ENCODE data around the gene SEZ6L.

SEZ6L gene

DNA sequence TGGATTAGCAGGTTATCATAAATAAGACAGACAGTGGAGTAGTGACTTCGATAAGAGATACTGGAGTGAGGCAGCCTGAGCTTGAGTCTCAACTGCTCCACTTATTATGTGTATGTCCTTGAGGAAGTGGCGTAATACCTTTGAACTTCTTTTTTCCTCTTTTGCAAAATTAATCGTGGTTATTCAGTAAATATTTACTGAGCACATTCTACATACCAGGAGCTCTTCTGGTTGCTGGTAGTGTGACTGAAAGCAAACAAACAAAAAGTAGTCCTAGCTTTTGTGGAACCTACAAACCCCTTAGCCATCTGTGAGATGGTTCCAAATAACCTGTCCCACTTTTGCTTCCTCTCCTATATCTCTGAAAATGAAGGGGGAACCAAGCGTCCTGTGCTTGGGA lies 134.2 kb downstream of the SEZ6L start:
- H3K4me2 ChIP-seq (ENCODE audit: low read length): no peak overlapping the region

DNA sequence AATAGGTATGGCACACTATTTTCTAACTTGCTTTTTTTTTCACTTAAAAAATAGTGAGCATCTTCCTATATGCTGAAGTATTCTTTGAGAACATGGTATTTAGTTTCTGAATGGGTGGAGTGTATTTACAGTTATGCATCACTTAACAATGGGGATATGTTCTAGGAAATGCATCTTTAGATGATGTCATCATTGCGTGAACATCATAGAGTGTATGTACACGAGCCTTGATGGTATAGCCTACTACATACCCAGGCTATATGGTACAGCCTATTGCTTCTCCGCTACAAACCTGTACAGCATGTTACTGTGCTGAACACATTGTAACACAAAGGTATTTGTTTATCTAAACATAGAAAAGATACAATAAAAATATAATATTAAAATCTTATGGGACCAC lies 135.5 kb downstream of the SEZ6L start:
- Histone ChIP-seq H3K36me3 (ENCODE audit: insufficient read depth, low read length) (no peaks in the 10 kb centered on the region), H3K9me3 (ENCODE audit: low read length) (no peaks in the 10 kb centered on the region), H3K9ac (ENCODE audit: low read length) (no peak overlapping the region), H3K79me2 (ENCODE audit: insufficient read depth, low read length) (no peaks in the 10 kb centered on the region), H3K27ac (ENCODE audit: low read depth, low read length, poor library complexity, severe bottlenecking) (no peak overlapping the region), H4K20me1 (ENCODE audit: insufficient read depth, low read length) (no peaks in the 10 kb centered on the region), H3K27me3 (ENCODE audit: insufficient read depth, low read length) (no peaks in the 10 kb centered on the region), H3K4me2 (ENCODE audit: low read length) (no peak overlapping the region), H3K4me3 (ENCODE audit: low read depth, low read length, poor library complexity, severe bottlenecking) (no peak overlapping the region), H3K9me2 (ENCODE audit: low read depth, low read length) (no peaks in the 10 kb centered on the region), H3K4me1 (ENCODE audit: insufficient read depth, low read length, severe bottlenecking) (no peaks in the 10 kb centered on the region), H3F3A (ENCODE audit: insufficient read depth, low read length) (no peaks in the 10 kb centered on the region), H2AFZ (ENCODE audit: low read length) (no peak overlapping the region)
- TF ChIP-seq EZH2 (IDR thresholded peaks at IDR 0.05; ENCODE audit: borderline replicate concordance, low read length): no peak
- TF ChIP-seq CTCF (IDR thresholded peaks at IDR 0.05; ENCODE audit: low read length): no peak

More for the DNA sequence above, 134.2 kb downstream of the SEZ6L start:
- Histone ChIP-seq H4K20me1 (ENCODE audit: insufficient read depth, low read length) (no peaks in the 10 kb centered on the region), H3K4me3 (ENCODE audit: low read depth, low read length, poor library complexity, severe bottlenecking) (no peak overlapping the region), H2AFZ (ENCODE audit: low read length) (no peak overlapping the region), H3K79me2 (ENCODE audit: insufficient read depth, low read length) (no peaks in the 10 kb centered on the region), H3K4me1 (ENCODE audit: insufficient read depth, low read length, severe bottlenecking) (no peaks in the 10 kb centered on the region), H3K27ac (ENCODE audit: low read depth, low read length, poor library complexity, severe bottlenecking) (no peak overlapping the region), H3K9ac (ENCODE audit: low read length) (no peak overlapping the region), H3K27me3 (ENCODE audit: insufficient read depth, low read length) (no peaks in the 10 kb centered on the region), H3K9me2 (ENCODE audit: low read depth, low read length) (no peaks in the 10 kb centered on the region), H3F3A (ENCODE audit: insufficient read depth, low read length) (no peaks in the 10 kb centered on the region), H3K36me3 (ENCODE audit: insufficient read depth, low read length) (no peaks in the 10 kb centered on the region), H3K9me3 (ENCODE audit: low read length) (no peaks in the 10 kb centered on the region)
- TF ChIP-seq EZH2 (IDR thresholded peaks at IDR 0.05; ENCODE audit: borderline replicate concordance, low read length) (no peak), CTCF (IDR thresholded peaks at IDR 0.05; ENCODE audit: low read length) (no peak)

DNA sequence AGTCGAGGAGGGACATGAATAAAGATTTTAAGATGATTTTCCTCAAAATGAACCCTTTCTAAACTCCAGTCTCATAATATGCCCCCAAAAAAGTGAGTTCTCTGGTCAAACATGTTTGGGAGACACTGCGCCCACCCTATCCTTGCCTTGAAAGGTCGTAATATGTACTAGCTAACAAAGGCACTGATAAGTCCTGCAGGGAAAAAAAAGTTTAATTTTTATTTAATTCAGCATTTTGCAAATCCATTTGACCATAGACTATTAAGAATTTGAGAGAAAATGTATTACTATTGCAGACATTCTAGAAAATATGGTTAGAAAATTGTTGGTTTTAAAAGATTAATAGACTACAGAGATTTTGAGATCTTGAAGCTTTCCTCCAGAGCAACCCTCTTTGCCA lies 139.2 kb downstream of the SEZ6L start:
- H4K20me1 ChIP-seq (ENCODE audit: insufficient read depth, low read length): no peaks in the 10 kb centered on the region
- H3K9me2 ChIP-seq (ENCODE audit: low read depth, low read length): no peaks in the 10 kb centered on the region
- H3F3A ChIP-seq (ENCODE audit: insufficient read depth, low read length): no peaks in the 10 kb centered on the region
- TF ChIP-seq CTCF (IDR thresholded peaks at IDR 0.05; ENCODE audit: low read length): no peak
- no peaks in the 10 kb centered on the region for H3K79me2 ChIP-seq (ENCODE audit: insufficient read depth, low read length)
- H3K27ac ChIP-seq (ENCODE audit: low read depth, low read length, poor library complexity, severe bottlenecking): no peak overlapping the region
- no peaks in the 10 kb centered on the region for H3K36me3 ChIP-seq (ENCODE audit: insufficient read depth, low read length)
- H2AFZ ChIP-seq (ENCODE audit: low read length): no peak overlapping the region
- peaks cover 6% of the 10 kb centered on the region; the same call in 1 of the 2 replicates for H3K27me3 ChIP-seq (ENCODE audit: insufficient read depth, low read length)
- H3K4me2 ChIP-seq (ENCODE audit: low read length): no peak overlapping the region
- no peak overlapping the region for H3K4me3 ChIP-seq (ENCODE audit: low read depth, low read length, poor library complexity, severe bottlenecking)
- H3K9ac ChIP-seq (ENCODE audit: low read length): no peak overlapping the region
- H3K4me1 ChIP-seq (ENCODE audit: insufficient read depth, low read length, severe bottlenecking): no peaks in the 10 kb centered on the region
- H3K9me3 ChIP-seq (ENCODE audit: low read length): no peaks in the 10 kb centered on the region
